ENCODE data around the gene LPAR3.
"Not testable (repeated sequence)": the region's sequence is repeated elsewhere in the genome, so short reads cannot be mapped to it uniquely, and the experiment has no call there.

The LPAR3 gene

GRCh38 chr1:84892705-84893618 lies at the start of gene LPAR3:
Gene LPAR3, minus strand, starts transcription at chr1:84893206. Its CDS starts 27,086 bp downstream, at chr1:84866120.
- DNase-seq = peak; percentile 31

- DNase-seq = no peak
Measured at GRCh38 chr1:84941843-84942242, 48.8 kb upstream of the LPAR3 start.

- DNase-seq = no peak
Measured at GRCh38 chr1:84940481-84940880, 47.5 kb upstream of the LPAR3 start.

GRCh38 chr1:84939761-84940160 lies 46.8 kb upstream of the LPAR3 start:
- no peak for DNase-seq

- DNase-seq = no peak
Measured at GRCh38 chr1:84939151-84939550, 46.1 kb upstream of the LPAR3 start.

- DNase-seq = peak; percentile 64
Measured at GRCh38 chr1:84936116-84936810, 43.3 kb upstream of the LPAR3 start.

GRCh38 chr1:84933011-84933611 lies 40.1 kb upstream of the LPAR3 start:
- no peak for DNase-seq

- DNase-seq = no peak
Measured at GRCh38 chr1:84930831-84931230, 37.8 kb upstream of the LPAR3 start.

- no peak for DNase-seq
Measured at GRCh38 chr1:84930329-84930728, 37.3 kb upstream of the LPAR3 start.

GRCh38 chr1:84929581-84929980 lies 36.6 kb upstream of the LPAR3 start:
- no peak for DNase-seq

GRCh38 chr1:84928979-84929378 lies 36.0 kb upstream of the LPAR3 start:
- no peak for DNase-seq

GRCh38 chr1:84923317-84923716 lies 30.3 kb upstream of the LPAR3 start:
- no peak for DNase-seq

- DNase-seq = no peak
Measured at GRCh38 chr1:84920159-84920558, 27.2 kb upstream of the LPAR3 start.

- DNase-seq = no peak
Measured at GRCh38 chr1:84919461-84919970, 26.5 kb upstream of the LPAR3 start.

GRCh38 chr1:84918726-84919336 lies 25.8 kb upstream of the LPAR3 start:
- DNase-seq = no peak

- DNase-seq = no peak
Measured at GRCh38 chr1:84916897-84917296, 23.9 kb upstream of the LPAR3 start.

GRCh38 chr1:84913555-84913892 lies 20.5 kb upstream of the LPAR3 start:
- DNase-seq = peak; percentile 58

GRCh38 chr1:84912726-84913554 lies 19.9 kb upstream of the LPAR3 start:
- peak; percentile 24 for DNase-seq

GRCh38 chr1:84908746-84909464 lies 15.9 kb upstream of the LPAR3 start:
- DNase-seq = not testable (repeated sequence)

- no peak for DNase-seq
Measured at GRCh38 chr1:84907095-84907827, 14.3 kb upstream of the LPAR3 start.

- DNase-seq = not testable (repeated sequence)
Measured at GRCh38 chr1:84902727-84903126, 9.7 kb upstream of the LPAR3 start.
